Measurements from ENCODE around the gene PRKAG2. TPM values are rescaled to one million over a fixed set of nuclear protein-coding genes. Genes with fewer than 3 reads are reported as not detected.
"Not testable (repeated sequence)": the region's sequence is repeated elsewhere in the genome, so short reads cannot be mapped to it uniquely, and the experiment has no call there.

Gene PRKAG2
- total RNA-seq, 1 donor from 2014 or later = 22.6 TPM

DNA sequence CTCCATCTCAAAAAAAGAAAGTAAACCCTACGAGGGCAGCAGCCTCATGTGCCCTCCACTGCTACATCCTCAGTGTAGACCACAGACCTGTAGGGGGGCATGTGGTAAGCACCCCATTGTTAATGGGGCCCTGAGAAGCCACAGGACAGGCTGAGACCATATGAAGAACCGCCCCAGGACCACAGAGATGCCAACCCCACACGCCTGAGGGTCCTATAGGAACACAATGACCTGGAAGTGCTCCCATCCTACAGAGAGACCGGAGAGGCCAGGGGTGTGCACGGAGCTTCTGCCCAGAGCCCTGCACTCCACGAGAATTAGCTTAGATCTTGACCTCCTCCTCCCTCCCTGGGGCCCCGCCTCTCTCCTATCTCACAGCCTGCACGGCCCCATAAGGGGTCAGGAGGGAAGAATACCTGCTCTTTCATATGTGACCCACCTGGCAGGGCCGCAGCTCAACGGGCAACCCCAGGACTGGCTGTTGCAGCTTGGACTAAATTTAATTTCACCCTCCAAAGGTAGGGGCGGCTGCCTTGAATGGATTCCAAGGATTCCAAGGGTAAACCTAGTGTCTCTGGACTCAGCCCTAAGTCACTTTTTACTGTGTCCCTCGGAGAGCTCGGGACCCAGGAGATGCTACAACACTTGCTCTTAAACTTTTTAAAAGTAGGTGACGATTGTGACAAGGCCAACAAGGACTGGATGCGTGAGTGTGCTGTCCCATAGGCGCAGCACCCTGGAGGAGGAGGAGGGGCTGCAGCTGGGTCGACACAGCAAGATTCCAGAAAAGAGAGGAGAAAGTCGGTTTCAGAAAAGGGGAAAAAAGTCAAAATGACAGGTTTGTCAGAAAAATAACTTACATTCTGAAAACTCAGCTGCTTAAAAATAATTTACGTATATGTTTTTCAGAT, 24.2 kb downstream of the PRKAG2 start:
- DNase-seq (ENCODE audit: low read depth) = no peak

DNA sequence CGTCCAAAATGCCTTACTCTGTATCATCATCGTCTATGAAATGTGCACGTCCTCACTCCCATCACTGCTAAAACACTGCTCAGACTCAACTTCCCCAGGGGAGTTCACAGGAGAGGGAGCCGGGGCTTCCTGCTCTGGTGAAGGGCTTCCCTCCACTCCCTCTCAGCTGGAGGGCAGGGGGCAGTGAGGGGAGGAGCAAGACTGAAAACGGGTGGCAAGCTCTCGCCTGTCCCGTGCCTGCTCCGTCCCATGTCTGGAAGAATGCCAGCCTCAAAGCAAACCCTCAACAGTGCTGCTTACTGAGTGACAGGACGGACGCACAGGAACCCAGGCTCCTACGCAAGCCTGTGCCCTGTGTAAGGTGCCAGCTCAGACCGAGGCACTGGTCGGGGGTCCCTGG, 25.1 kb downstream of the PRKAG2 start:
- no peak for DNase-seq (ENCODE audit: low read depth)

DNA sequence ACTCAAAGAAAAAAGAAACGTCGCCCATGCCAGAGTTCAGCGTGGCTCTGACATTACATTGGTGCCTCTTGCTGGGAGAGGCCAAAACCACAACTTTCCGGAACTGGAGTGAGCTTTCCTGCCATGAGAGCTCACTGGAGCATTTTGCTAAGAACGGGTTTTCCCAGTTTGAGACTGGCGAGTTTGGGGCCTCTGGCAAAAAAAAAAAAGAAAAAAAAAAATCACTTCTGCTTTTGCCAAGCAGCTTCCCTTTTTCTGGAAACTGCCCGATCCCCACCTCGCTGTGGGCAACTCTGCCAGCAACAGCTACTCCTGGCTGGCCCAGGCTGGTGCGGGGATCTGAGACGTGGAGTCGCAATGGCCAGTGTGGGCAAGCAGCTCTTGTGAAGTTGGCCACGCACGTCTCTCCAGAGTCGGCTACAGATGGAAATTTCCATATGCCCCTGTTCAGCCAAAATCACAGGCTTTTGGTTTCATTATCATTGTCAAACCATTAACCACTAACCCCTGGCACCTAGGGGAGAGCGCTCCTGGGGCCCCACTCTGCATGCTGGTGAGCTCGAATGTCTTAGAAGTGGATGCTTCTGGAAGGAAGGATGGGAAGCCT, 25.7 kb downstream of the PRKAG2 start:
- no peak for DNase-seq (ENCODE audit: low read depth)

DNA sequence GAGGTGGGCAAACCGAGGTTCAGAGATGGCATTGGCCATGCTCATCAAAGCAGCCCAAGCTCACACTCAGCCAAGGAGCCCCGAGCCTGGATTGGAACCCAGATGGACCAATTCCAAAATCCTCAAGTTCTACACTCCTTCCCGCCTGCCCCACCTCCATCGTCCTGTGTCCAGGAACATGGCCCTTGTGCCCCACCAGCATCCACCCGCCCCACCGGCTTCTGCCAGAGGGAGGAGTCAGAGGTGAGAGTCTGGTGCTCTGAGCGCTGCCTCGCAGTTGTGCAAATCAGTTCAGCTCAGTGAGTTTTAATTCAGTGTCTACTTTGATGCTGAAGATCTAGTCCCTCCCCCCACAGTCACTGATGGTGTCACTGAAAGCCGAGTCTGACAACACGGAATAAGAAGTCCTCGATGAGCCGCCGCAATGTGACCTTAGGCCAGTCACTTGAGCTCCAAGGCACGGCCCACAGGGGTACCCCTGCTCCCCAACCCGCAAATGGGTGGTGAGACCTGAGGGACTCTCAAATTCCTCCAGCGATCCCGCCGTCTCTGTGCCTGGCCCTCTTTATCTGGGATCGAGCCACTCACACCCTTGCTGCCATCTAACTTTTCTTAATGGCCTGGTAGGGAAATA, 26.3 kb downstream of the PRKAG2 start:
- no peak for DNase-seq (ENCODE audit: low read depth)

DNA sequence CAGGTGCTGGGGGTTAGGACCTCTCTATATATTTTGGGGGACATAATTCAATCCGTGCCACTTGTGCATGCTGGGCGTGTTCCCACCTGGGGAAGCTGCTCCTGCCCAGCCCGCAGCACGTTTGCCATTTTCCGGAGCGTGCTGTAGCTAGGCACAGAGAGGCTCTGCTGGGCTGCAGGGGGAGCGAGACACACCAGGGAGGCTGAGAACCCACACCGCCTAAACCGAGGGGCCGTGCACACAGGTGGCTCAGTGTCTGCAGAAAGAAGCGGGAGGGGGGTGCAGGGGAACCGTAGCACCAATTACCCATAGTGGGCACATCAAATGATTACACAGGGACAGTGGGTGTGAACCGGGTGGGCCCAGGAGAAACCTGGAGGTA, 27.0 kb downstream of the PRKAG2 start:
- no peak for DNase-seq (ENCODE audit: low read depth)

DNA sequence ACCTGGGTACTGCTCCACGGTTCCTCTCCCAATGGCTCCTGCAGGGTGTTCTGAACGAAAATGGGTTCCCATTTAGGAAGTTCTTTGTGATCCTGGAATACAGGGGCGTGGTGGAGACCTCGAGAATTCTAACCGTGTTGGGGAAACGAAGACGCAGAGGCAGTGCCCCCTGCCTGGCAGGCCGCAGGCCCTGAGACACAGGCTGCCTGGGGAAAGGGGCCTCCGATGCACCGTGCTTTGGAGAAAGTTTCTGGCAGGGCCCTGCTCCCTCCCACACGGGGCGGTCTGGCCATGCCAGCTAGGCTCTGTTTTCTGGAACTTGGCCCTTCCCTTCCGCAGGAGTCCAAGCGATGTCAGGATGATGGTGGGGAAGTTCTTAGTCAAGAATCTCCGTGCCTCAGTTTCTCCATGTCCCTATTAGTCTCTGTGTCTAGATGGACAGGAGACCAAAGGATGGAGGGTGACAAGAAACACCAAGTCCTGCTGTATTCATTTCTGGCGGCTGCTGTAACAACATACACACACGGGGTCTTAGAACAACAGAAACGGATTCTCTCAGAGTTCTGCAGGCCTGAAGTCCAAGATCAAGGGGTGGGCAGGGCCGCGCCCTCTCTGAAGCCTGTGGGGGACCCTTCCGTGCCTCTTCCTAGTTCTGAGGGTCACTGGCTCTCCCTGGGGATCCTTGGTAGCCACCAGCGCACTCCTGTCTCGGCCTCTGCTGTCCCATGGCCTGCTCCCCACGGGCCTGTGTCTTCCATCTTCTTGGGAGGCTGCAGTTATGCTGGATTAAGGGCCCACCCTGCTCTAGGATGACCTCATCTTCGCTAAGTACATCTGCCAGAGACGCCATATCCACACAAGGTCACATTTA, 27.7 kb downstream of the PRKAG2 start:
- no peak for DNase-seq (ENCODE audit: low read depth)

DNA sequence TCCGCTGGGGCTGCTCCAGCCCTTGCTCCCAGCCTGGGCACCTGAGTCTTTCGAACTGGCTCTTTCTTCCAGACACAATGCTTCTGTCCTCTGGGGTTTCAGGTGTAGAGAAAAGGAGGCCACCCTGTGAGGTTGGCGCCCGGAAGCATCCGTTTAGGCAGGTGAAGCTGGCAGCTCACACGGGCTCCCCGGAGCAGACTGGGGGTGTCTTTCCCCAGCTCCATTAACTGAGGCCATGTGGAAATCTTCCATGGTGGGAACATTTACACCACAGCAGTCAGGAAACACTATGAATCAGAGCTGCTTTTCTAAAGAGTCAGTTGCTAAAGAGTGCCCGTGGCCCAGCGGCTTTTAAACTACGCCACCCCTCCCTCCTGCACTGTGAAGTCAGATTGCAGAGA, 29.2 kb downstream of the PRKAG2 start:
- no peak for DNase-seq (ENCODE audit: low read depth)

DNA sequence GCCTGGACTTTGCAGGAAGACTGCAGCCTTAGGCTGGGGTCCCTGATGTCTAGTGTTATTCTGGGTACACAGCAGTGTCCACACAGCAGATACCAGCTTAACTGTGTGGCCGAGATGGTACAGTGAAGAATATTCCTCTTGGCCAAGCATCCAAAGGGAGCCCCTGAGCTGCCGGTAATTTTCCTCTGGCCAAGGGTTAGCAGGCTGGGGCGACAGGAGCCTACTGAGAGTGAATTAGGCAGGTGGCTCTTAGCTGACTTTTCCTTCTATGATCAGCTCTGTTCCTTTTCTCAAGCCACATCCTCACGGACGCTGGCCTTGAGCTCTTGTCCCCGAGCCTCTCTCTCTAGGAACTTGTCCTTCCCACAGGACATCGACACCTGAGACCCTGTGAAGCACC, 29.8 kb downstream of the PRKAG2 start:
- no peak for DNase-seq (ENCODE audit: low read depth)

DNA sequence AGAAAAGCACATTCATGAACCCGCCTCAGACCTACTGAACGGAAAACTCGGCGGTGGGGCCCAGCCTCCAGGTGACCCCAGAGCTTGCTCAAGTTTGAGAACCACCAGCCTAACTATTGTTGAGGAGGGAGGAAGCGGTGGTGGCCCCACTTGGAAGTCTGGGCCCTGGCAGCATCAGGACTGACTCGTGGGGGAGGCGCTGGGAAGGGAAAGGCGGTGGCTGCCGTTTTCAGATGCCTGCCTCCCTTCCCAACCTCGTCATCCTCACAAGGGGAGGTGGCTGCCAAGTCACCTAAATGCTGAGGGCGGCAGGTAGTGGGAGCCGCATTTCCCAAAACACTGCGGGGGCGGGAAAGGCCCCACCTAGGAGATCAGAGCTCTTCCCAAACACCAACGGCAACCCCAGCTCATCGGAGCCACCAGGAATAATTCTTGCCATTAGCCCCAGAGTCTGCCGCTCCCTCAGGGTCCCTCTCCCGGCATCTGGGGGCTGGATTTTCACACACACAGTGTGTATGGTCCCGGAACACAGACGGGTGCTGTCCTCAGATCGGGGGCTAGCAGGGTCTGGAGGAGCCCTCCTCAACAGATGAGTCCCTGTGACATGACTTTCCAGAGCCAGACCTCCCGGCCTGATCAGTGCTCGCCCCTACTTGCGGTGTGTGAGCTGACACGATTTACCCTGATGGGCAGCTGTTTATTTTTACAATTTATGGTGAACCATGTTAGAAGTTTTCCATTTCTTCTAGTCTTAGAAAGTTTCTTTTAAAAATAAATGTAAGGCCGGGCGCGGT, 31.3 kb downstream of the PRKAG2 start:
- DNase-seq (ENCODE audit: low read depth) = no peak

DNA sequence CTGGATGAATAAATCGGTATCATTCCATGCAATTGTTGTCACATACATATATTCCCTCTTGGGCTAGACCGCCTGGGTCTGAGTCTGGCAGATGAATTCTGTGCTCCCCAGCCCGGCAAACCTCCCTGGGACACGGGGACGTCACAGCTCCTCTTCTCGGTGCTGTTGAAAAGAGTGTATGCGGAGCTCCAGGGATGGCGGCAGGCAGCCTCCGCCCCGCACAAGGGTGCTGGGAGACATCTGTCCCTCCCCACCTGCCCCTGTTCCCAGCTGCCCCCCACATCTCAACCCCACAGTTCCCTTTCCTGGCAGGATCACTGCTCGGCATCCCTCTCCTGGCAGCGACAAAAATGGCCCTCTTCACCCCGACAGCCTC, 32.1 kb downstream of the PRKAG2 start:
- no peak for DNase-seq (ENCODE audit: low read depth)

DNA sequence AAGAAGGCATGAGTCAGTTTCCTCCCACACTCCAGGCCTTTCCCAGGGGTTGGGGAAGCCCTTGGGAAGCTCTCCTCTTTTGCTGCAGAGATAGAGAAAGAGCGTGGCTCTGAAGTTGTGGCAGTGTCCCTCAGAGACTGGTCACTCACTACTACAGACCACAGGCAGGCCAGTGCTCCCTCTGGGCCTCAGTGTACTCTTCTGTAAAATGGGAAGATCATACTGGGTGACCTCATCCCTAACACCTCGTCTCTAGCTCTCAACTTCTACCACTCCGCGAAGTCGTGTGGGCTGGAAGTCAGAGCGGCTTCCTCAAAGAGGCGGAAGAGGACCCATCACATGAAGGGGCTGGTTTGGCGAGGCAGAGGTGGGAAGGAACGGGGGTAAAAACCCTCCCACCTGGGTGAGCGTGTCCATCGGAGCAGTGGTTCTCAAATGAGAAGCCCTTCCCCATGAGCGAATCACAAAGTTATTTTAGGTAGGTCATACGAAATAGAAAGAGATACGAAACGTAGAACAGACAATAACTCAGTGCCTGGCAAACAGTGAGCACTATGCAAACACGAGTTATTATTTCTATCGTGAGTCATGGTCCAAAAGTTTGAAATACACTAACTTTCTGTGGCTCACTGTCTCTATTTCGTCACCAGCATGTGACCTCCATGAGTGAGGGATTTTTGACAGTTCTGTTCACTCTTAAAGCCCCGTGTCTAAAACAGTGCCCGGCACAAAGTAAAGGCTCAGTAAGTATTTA, 32.7 kb downstream of the PRKAG2 start:
- peak; percentile 46 for DNase-seq (ENCODE audit: low read depth)

DNA sequence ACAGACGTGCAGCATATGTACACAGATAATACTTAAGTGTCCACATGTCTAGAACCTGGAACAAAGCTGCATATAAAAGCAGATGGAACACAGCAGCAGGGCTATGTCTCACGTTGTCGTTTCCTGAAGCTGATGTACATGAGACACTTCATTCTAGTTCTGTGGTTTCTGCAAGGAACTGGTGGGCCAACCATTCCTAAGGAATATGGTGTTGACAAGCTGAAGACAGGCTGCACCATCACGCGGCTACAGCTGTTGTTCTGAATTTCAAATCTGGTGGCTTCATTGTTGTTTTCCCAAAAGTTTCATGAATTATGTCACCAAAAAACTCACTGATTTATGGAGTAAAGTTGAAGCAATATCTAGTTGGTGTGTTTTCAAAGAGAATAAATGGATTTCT, 33.7 kb downstream of the PRKAG2 start:
- no peak for DNase-seq (ENCODE audit: low read depth)

DNA sequence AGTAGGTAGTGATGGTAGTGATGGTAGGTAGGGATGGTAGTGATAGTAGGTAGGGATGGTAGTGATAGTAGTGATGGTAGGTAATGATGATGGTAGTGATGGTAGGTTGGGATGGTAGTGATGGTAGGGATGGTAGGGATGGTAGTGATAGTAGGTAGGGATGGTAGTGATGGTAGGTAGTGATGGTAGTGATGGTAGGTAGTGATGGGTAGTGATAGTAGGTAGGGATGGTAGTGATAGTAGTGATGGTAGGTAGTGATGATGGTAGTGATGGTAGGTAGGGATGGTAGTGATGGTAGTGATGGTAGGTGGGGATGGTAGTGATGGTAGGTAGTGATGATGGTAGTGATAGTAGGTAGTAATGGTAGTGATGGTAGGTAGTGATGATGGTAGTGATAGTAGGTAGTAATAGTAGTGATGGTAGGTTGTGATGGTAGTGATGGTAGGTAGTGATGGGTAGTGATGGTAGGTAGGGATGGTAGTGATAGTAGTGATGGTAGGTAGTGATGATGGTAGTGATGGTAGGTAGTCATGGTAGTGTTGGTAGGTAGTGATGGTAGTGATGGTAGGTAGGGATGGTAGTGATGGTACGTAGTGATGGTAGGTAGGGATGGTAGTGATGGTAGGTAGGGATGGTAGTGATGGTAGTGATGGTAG, 35.4 kb downstream of the PRKAG2 start:
- DNase-seq (ENCODE audit: low read depth) = not testable (repeated sequence)

DNA sequence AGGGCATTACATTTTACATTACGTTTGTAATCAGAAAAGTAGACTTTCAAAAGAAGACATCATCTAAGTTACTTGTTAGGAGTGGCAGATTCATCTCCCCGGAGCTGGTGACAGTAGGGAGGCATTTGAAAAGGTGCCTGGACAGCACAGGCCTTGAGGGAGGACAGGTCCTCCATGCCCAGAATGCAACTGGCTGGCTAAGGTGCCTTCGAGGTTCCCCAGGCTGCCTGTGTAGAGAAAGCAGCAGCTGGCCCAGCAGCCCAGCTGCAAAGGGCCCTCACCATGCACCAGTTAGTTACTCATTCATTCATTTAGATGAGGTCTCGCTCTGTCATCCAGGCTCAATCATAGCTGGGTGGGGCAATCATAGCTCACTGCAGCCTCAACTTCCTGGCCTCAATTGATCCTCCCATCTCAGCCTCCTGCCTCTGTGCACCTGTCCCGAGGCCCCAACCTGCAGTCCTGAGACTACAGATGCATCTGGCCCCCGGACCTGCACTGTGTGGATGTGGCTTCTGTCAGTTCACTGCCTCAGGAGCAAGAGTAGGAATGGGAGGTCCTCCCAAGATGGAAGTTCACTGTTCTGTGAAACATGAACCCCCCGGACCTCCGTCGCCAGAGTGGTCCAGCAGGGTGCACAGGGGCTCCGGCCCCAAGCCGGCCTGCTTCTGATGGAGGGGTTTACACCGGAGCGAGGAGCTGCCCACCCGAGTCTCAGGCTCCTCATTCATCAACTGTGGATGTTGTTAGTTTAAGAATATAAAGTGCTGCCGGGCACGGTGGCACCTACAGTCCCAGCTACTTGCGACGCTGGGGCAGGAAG, 36.6 kb downstream of the PRKAG2 start:
- no peak for DNase-seq (ENCODE audit: low read depth)

DNA sequence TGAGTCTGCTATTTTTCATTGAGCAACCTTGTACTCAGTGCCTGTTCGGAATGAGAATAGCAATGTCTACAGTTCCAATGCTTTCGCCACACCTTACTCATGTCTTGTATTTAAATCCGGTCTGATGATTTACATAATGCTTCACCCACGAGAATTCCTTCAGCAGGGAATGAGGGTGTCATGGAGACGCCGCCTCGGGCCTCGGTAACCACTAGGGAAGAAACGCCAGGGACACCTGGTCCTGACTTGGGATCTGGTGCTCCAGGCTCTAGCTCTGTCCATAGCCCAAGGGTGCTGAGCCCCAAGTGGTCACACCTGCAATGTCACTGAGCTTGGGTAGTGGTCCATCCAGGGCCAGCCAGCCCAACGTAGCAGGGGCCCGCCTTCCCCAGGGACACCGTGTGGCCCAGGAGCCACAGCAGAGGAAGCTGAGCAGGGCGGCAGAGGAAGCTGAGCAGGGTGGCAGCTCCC, 37.4 kb downstream of the PRKAG2 start:
- DNase-seq (ENCODE audit: low read depth) = no peak

DNA sequence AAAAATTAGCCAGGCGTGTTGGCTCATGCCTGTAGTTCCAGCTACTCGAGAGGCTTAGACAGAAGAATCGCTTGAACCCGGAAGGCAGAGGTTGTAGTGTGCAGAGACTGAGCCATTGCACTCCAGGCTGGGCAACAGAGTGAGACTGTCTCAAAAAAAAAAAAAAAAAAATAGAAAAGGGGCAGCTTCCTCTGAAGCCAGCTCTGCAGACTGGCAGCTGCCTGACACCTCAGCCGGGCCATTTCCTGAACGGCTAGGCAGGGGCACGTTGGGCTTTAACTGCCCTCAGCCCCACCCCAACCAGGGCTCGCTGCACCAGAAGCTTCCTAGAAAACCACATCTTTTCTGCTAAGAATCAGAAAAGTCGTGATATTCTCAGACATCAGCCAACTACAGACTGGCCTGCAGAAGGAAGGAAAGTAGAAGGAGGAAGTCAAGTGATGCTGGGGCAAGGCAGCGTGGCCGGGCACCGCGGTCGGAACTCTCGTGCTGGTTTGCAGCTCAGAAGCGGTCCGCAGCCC, 38.0 kb downstream of the PRKAG2 start:
- DNase-seq (ENCODE audit: low read depth) = no peak

DNA sequence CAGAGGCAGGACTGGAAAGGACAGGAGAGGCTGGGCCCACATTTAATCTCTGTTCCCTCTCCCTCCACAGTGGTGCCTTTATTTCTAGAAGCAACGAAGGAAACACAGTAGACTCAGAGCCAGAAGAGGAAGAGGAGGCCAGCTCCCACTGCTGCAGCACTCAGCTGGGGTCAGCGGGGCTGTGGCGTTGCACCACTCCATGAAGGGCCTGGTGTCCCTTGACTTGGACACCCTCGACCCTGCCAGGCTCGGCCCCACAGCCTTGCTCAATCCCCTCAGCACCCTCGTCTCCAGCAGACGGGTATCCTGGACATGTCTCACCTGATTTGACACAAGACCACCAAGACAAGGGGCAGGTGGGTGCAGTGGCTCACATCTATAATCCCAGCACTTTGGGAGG, 38.8 kb downstream of the PRKAG2 start:
- no peak for DNase-seq (ENCODE audit: low read depth)

Data from myocyte (in vitro differentiated cells).